GM18507 (cell line): ENCODE results near the gene MVP.

Experiments used
- DNase-seq: peaks from one replicate; pipeline ENCODE4 v3.0.0; 2011; ENCODE audit warnings: low read depth; ENCODE audit not compliant: insufficient read length; ENCODE audit errors: extremely low spot score
- FAIRE-seq: peaks from 2 replicates; lab custom pipeline; 2011; peaks lifted over from hg19 to GRCh38; lab: Jason Lieb, UNC

The MVP gene

GRCh38 chr16:29894352-29894751 lies 74.1 kb downstream of the MVP start:
- FAIRE-seq (no peak), DNase-seq (no peak)

GRCh38 chr16:29896841-29897240 lies 76.6 kb downstream of the MVP start:
- FAIRE-seq (no peak), DNase-seq (no peak)

GRCh38 chr16:29897333-29897732 lies 77.1 kb downstream of the MVP start:
- DNase-seq = no peak
- no peak for FAIRE-seq
